GM20431 (cell line): ENCODE measurements around the gene RERE.
"Not testable (repeated sequence)": the region's sequence is repeated elsewhere in the genome, so short reads cannot be mapped to it uniquely, and the experiment has no call there.

Source experiments
- in situ Hi-C: fragments of 300-500 bp; cut with MseI, MboI; formaldehyde crosslinking; loops from one replicate; pipeline ENCODE4 v1.15.0; 2020; ENCODE audit warnings: low sequenced_read_pairs; ENCODE audit not compliant: unreplicated experiment

RERE gene

DNA sequence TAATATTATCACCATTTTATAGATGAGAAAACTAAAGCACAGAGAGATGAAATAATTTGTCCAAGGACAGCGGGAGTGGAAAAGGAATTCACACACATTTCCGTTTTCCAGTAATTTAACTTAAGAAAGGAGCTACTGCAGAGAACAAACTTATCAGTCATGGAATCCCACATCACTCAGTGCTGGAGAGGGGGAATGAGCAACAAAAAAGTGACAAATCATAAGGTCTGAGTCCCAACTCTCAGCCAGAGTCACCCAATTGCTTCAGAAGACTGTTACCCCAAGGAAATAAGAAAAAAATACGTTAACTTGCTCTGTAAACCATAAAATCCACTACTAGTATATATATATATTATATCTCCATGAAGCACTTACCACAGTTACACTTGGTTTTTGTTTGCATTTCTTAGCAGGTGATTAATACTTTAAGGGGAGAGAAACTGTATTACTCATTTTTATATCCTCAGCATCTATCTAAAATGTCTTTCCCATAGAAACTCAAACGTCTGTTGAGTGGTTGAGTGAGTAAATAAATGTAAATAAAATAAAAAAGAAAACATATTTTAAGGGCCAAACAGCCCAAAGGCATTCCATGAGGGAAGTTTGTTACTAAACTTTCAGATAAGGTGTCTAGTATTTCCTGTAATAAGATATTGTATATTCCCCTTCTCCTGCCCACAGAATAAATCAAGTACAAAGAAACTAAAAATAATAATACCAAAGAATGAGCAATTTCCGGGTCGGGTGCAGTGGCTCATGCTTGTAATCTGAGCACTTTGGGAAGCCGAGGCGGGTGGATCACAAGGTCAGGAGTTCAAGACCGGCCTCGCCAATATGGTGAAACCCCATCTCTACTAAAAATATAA lies 422.8 kb downstream of the RERE start:
- in situ Hi-C loops, result no loop called here

DNA sequence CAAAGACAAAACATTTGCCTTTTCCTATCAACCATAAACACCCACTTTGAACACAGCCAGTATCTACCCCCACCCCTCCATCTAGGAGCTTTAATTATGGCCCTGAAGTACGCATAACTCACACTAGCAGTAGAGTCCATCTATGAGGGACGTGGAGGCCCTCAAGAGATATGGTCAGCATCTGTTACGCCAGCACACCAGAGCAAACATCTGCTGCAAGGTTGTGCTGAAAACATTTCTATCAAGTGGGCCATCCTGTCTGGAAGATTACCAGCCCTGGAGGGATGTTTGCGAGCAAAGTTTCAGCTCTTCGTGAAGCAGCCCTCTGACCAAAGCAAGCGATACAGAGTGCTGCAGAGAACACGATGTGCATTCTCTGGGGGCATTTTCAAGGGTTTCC lies 424.9 kb downstream of the RERE start:
- in situ Hi-C loops, result no loop called here

GRCh38 chr1:8390707-8391106 lies 426.7 kb downstream of the RERE start:
- in situ Hi-C loops, result no loop called here

DNA sequence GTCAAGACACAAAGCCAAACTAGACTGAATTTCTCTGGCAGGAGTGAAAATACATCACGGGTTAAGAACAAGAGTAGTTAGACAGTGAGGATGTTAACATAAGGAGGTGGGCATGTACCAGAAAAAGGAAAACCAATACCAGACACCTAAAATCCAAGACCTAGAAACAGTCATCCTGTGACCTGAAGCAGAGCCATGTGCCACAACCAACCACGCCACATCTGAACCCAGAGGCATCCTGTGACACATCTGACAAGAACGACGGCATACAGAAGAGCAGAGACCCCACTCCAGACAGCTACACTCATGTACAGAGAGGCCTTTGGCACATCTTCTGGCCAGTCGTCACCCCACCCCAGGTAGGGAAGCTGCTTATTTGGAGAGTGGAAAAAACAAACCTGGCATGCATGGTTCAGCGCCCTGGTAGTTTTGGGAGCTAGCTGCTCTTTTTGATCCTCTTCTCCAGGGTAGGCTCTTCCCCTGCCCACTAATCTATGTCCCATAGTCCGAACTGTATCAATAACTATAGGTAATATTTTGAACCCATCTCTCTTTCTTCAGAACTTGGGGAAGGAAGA lies 427.4 kb downstream of the RERE start:
- in situ Hi-C loops, result no loop called here

DNA sequence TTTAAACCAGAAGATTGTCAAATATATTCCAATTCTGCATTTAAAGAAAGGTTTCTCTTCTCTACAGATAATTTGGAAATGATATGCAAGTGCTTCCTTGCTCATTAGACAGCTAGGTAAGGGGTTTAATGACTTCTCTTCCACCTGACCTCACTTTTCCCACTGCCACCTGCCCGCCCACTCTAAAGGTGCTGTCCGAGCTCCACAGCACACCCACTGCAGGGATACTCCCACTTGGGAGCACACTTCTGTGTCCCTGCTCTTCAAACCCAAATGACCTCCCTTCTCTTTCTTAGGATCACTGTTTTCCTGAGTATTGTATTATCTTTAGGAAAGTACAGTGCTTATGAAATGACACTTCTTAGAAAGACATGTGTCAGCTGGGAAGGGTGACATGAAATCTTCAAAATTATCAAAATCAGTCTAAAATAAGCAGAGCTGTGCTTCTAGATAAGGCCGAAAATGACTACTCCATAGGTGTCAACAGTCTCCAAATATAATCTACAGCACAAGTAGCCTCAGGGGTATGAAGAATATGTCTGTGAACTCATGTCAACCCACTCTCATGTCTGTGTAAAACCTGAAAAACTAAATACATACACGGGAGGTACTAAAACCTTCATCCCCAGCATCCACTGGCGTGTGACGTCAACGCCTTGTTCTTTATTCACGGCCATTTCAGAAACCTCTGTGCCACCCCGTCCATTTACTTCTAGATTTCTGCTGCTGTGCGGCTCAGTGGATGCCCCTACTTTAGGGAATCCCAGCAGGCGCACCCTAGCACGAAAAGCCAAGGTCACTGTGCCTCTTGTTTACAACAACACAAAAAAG lies 428.5 kb downstream of the RERE start:
- in situ Hi-C loops, result no loop called here

DNA sequence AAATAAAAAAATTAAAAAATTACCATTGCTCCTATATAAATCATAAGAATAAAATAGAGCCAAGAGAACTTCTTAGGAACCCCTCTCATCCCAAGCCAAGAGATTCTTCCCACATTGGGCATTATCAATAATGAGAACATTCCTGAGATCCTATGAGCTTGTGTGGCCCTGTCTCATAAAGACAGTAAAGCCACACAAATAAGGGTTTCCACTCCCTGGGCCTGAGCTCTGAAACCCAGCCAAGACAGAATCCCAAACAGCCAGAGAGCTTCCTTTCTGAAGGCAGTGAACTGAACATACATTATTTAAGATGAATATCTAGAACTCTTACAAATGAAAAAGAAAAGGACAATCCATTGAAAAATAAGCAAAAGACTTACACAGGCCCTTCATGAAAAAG lies 431.2 kb downstream of the RERE start:
- in situ Hi-C loops, result no loop called here

DNA sequence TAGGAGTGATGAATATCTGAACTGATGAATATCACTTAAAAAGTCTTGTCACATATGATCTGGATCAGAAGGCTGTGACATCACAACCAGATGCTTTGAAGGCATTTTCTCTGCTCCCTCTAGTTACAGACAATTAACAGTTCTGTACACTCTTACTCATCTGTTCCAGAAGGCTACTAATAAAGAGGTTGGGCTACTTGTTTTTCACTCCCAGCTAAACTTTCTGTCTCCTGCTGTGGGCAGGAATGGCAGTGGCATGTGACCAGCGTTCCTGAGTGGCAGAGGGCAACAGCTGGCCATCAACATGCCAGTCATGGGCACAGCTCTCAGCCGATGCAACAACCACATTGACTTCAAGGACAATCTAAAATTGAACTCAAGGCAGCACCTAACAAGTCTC lies 432.9 kb downstream of the RERE start:
- in situ Hi-C loops, result no loop called here

DNA sequence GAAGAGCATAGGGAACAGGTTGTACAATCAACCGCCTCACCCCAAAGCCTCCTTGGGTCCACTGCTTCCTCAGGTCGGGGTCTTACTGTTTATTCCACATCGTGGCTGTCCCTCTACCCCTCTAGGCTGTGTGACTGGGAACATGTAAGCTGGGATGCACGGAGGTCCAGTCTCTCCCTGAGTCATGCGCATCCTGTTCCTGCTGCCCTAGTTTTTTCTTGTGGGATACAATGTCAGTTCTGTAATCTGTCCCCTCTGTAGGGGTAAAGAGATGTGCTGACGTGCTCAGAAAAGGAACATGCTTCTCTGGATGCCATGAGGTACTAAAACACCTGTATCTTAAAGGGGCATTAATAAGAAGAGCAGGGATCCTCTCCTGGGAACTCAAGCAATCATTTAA lies 433.4 kb downstream of the RERE start:
- in situ Hi-C loops, result no loop called here

- in situ Hi-C loops, result no loop called here
Measured at GRCh38 chr1:8382608-8383505, 434.6 kb downstream of the RERE start.

- in situ Hi-C loops, result no loop called here
Measured at GRCh38 chr1:8382051-8382505, 435.4 kb downstream of the RERE start.

DNA sequence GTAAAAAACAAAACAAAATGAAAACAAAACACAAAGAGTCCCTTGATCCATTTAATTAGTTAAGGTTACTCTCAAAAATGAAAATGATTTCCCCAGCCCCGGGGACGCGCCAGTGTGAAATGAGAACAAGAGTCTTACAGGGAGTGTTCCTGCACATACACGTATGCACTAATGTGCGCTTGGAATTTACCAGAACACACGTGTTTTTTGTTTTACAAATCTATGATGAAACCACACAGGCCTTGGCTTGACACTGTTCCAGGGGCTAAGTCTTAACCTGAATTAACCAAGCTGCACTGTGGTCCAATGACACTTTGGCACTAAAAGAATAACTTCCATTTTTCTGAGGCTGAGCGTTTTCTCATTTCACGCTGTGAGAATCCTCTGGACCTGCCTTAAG lies 435.8 kb downstream of the RERE start:
- in situ Hi-C loops, result no loop called here

- in situ Hi-C loops, result not testable (repeated sequence)
Measured at GRCh38 chr1:8380310-8380709, 437.1 kb downstream of the RERE start.

DNA sequence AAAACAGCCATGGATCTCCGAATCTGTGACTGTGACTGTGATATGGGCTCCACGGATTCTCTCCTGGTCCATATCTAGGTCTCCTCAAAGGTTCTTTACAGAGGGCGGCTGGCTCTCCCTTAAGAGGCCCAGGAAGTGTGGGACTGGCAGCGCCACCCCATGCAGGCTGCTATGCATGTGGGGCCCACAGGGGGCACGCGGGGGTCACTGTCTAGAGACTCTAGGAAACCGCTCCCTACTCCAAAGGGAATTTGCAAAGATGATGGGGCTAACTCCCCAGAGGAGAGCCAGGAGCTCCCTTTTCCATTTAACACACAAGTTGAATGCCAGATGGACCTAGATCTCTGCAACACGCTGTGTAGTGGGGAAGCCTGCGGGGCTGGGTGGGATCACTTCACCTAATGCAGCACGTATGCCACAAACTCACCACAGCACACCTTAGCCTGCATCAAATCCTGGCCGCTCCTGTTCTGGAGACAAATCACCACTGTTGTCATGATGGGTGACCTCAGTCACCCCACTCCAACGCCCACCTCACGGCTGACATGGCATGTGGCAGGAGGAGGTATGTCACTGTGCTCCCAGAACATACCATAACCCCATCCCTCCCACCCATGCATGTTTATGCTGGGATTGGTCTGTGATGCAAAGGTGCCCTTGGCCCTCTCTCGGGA lies 437.8 kb downstream of the RERE start:
- in situ Hi-C loops, result no loop called here

GRCh38 chr1:8378981-8379470 lies 438.4 kb downstream of the RERE start:
- in situ Hi-C loops, result no loop called here

- in situ Hi-C loops, result no loop called here
Measured at GRCh38 chr1:8378178-8378577, 439.3 kb downstream of the RERE start.

DNA sequence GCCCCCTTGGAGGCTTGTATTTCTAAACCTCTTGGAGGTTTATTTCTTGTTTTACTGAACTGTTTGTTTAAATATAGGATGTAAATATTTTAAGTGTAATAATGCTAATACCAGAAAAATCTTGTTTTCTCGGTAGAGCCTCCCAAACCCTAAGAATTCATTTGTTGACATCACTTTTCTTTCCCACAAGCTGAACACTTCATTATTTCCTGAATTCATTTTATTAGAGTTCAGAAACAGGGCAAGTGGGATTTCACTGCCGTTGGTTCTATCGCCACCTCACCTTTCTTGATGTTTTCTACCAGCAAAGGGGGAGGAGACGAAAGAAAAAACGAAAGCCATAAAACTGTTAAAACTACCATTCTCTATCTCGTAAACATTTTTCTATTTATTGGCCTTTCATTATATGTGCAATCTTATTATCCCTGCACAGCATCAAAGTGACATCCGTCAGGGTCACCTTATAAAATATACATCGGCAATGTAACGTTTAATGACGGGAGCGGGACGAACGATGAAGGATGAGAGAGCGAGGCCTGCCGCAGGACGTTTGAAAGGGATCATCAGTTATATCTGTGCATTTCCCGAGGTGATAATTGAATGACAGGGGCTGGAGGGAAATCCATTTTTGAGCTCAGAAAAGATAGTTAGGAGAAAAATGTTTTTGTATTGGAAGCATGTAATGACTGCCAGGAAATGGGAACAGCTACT lies 440.0 kb downstream of the RERE start:
- in situ Hi-C loops, result no loop called here

GRCh38 chr1:8376358-8376840 lies 441.0 kb downstream of the RERE start:
- in situ Hi-C loops, result no loop called here

DNA sequence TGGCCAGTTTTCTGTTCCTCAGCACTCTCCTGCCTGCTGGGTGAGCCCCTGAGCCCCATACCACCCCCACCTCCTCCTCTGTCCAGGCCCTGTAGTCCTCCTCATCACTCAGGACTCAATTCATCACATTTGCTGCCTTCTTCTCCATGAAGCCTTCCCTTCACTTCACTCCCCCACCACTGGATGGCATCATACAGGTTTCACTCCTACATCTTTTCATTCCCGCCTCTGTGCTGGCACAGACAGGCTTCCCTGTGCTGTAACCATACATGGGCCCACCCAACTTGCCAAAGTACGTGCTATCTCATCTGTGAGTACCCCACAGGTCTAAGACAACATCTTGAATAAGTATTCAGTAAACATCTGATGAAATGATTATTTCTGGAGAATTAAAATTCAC lies 442.6 kb downstream of the RERE start:
- in situ Hi-C loops, result no loop called here
